ENCODE data around the gene ERAP2. TPM values are rescaled to one million over a fixed set of nuclear protein-coding genes. Genes with fewer than 3 reads are reported as not detected.

ERAP2 gene
- polyA plus RNA-seq, 1 donor from 2014 or later, result not detected

- no peak overlapping the region for H3K9ac ChIP-seq (ENCODE audit: low read length)
- H3K36me3 ChIP-seq (ENCODE audit: insufficient read depth, low read length), result no peaks in the 10 kb centered on the region
- no peaks in the 10 kb centered on the region for H3K27me3 ChIP-seq (ENCODE audit: insufficient read depth, low read depth, low read length)
- no peaks in the 10 kb centered on the region for H3K79me2 ChIP-seq (replicated peaks; ENCODE audit: insufficient read depth, low read length)
- no peak for TF ChIP-seq SMC3 (conservative IDR thresholded peaks at IDR 0.05; ENCODE audit: poor library complexity)
- TF ChIP-seq MXI1 (conservative IDR thresholded peaks at IDR 0.05; ENCODE audit: poor library complexity, severe bottlenecking), result no peak
- no peak for TF ChIP-seq REST (IDR thresholded peaks at IDR 0.05; ENCODE audit: borderline replicate concordance)
- no peak for TF ChIP-seq RAD21 (conservative IDR thresholded peaks at IDR 0.05)
- no peak for TF ChIP-seq CTCF (IDR thresholded peaks at IDR 0.05; ENCODE audit: poor library complexity, severe bottlenecking)
- no peak for TF ChIP-seq TAF1 (IDR thresholded peaks at IDR 0.05; ENCODE audit: low read depth)
- no peak for TF ChIP-seq EP300 (conservative IDR thresholded peaks at IDR 0.05; ENCODE audit: poor library complexity, severe bottlenecking)
- no peak for TF ChIP-seq POLR2AphosphoS5 (IDR thresholded peaks at IDR 0.05)
- no peak for TF ChIP-seq EZH2 (IDR thresholded peaks at IDR 0.05; ENCODE audit: borderline replicate concordance, insufficient read depth, low read length, poor library complexity, severe bottlenecking)
- no peaks in the 10 kb centered on the region for H3F3A ChIP-seq (ENCODE audit: insufficient read depth, low read length, poor library complexity, severe bottlenecking)
- H3K4me2 ChIP-seq (ENCODE audit: low read length), result no peak overlapping the region
- H3K9me2 ChIP-seq (ENCODE audit: insufficient read depth, low read length), result no peaks in the 10 kb centered on the region
- H3K9me3 ChIP-seq (ENCODE audit: low read length), result no peaks in the 10 kb centered on the region
- no peaks in the 10 kb centered on the region for H4K20me1 ChIP-seq (ENCODE audit: insufficient read depth)
- no peak overlapping the region for H3K27ac ChIP-seq (ENCODE audit: low read length)
- no peak overlapping the region for H3K4me3 ChIP-seq (ENCODE audit: low read length)
- no peak overlapping the region for H2AFZ ChIP-seq (ENCODE audit: low read depth, low read length)
Observed at GRCh38 chr5:96881511-96882115, 5.3 kb downstream of the ERAP2 start.

- no peak overlapping the region for H2AFZ ChIP-seq (ENCODE audit: low read depth, low read length)
- H3K9me2 ChIP-seq (ENCODE audit: insufficient read depth, low read length), result no peaks in the 10 kb centered on the region
- no peaks in the 10 kb centered on the region for H3F3A ChIP-seq (ENCODE audit: insufficient read depth, low read length, poor library complexity, severe bottlenecking)
- no peak overlapping the region for H3K9ac ChIP-seq (ENCODE audit: low read length)
- H3K9me3 ChIP-seq (ENCODE audit: low read length), result no peaks in the 10 kb centered on the region
- no peaks in the 10 kb centered on the region for H4K20me1 ChIP-seq (ENCODE audit: insufficient read depth)
- no peak for TF ChIP-seq POLR2AphosphoS5 (IDR thresholded peaks at IDR 0.05)
- H3K79me2 ChIP-seq (replicated peaks; ENCODE audit: insufficient read depth, low read length), result no peaks in the 10 kb centered on the region
- no peak overlapping the region for H3K4me2 ChIP-seq (ENCODE audit: low read length)
- H3K27me3 ChIP-seq (ENCODE audit: insufficient read depth, low read depth, low read length), result no peaks in the 10 kb centered on the region
- no peak overlapping the region for H3K27ac ChIP-seq (ENCODE audit: low read length)
- no peaks in the 10 kb centered on the region for H3K36me3 ChIP-seq (ENCODE audit: insufficient read depth, low read length)
- H3K4me3 ChIP-seq (ENCODE audit: low read length), result no peak overlapping the region
Observed at GRCh38 chr5:96883871-96884270, 7.6 kb downstream of the ERAP2 start.
